Measurements from ENCODE around the gene CTXN3. TPM values are rescaled to one million over a fixed set of nuclear protein-coding genes. Genes with fewer than 3 reads are reported as not detected.

The CTXN3 gene
- total and polyA plus RNA-seq, 5 donors from 2014 or later, result not detected

DNA sequence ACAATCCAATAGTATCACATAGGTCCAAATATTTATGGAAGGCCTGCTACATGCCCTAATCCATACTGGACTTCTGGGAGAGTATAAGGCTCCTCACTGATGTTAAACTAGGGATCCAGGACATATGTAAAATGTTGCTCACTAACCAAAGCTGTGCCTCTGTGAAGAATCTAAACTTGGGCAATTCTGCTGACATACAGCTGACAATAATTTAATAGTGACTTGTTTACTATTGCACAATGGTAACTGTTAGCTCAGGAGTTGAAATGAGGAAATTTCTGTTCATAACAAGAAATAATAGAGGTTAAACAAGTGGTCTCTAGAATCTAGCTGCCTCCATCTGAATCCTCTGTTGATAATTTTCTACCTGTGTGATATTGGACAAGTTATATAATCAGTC, 14.9 kb upstream of the CTXN3 start:
- DNase-seq (no peak), ATAC-seq (ENCODE audit: low read depth in 2 of 2) (no peak)
- Histone ChIP-seq H3K9me3 (ENCODE audit: control insufficient read depth in 2 of 2, low read length in 2 of 2) (no peaks in the 10 kb centered on the region), H3K27ac (ENCODE audit: insufficient read depth, low read length, poor library complexity, severe bottlenecking) (no peak overlapping the region), H3K27me3 (ENCODE audit: control insufficient read depth, insufficient read depth, low read length) (no peaks in the 10 kb centered on the region), H3K4me1 (ENCODE audit: control insufficient read depth, insufficient read depth, low read length, poor library complexity, severe bottlenecking) (no peaks in the 10 kb centered on the region), H3K36me3 (ENCODE audit: control insufficient read depth, insufficient read depth, low read length) (no peaks in the 10 kb centered on the region), H3K4me3 (ENCODE audit: low read depth, low read length) (no peak overlapping the region)
- no peak overlapping the region for H3K27ac Mint-ChIP-seq
- no peak overlapping the region for H3K4me3 Mint-ChIP-seq
- H3K27me3 Mint-ChIP-seq, result peaks cover 6% of the 10 kb centered on the region
- no peaks in the 10 kb centered on the region for H3K36me3 Mint-ChIP-seq
- H3K9me3 Mint-ChIP-seq, result peaks cover 0 to 2% (median 0%) of the 10 kb centered on the region in 7 donors
- no peaks in the 10 kb centered on the region for H3K4me1 Mint-ChIP-seq

DNA sequence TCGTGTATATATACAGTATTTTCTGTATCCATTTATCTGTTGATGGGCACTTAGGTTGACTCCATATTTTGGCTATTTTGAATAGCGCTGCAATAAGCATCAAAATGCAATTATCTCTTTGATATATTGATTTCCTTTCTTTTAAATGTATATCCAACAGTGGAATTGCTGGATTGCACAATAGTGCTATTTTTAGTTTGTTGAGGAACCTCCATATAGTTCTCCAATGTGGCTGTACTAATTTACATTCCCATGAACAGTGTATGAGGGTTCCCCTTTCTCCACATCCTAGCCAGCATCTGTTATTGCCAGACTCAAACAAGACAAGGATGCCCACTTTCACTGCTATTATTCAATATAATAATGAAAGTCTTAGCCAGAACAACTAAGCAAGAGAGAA, 9.1 kb upstream of the CTXN3 start:
- Histone ChIP-seq H3K27me3 (ENCODE audit: control insufficient read depth, insufficient read depth, low read length) (no peaks in the 10 kb centered on the region), H3K4me3 (ENCODE audit: low read depth, low read length) (no peak overlapping the region), H3K9me3 (ENCODE audit: control insufficient read depth in 2 of 2, low read length in 2 of 2) (no peaks in the 10 kb centered on the region), H3K36me3 (ENCODE audit: control insufficient read depth, insufficient read depth, low read length) (no peaks in the 10 kb centered on the region), H3K4me1 (ENCODE audit: control insufficient read depth, insufficient read depth, low read length, poor library complexity, severe bottlenecking) (no peaks in the 10 kb centered on the region), H3K27ac (ENCODE audit: insufficient read depth, low read length, poor library complexity, severe bottlenecking) (no peak overlapping the region)
- no peaks in the 10 kb centered on the region for H3K4me1 Mint-ChIP-seq
- DNase-seq, result no peak
- H3K36me3 Mint-ChIP-seq, result no peaks in the 10 kb centered on the region
- peaks cover 0 to 2% (median 0%) of the 10 kb centered on the region in 7 donors for H3K9me3 Mint-ChIP-seq
- no peak for ATAC-seq (ENCODE audit: low read depth in 2 of 2)
- no peak overlapping the region for H3K4me3 Mint-ChIP-seq
- peaks cover 5% of the 10 kb centered on the region for H3K27me3 Mint-ChIP-seq
- H3K27ac Mint-ChIP-seq, result no peak overlapping the region

DNA sequence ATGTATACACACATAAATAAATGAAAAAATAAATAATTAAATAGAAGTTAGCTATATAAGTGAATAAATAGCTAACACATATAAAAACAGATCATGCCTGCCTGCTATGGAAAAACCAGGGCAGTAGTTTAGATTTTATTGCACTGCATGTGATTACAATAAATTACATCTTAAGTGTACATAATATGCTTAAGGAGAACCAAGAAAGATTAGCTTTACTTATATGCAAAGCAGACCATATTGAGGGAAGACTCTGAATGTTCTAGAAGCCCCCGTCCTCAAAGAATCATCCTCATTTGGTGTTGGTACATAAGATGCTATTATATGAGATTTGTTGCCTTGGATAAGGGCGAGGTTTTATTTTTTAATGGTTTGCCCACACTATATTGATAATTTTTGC, 5.9 kb upstream of the CTXN3 start:
- Histone ChIP-seq H3K36me3 (ENCODE audit: control insufficient read depth, insufficient read depth, low read length) (no peaks in the 10 kb centered on the region), H3K4me1 (ENCODE audit: control insufficient read depth, insufficient read depth, low read length, poor library complexity, severe bottlenecking) (no peaks in the 10 kb centered on the region), H3K9me3 (ENCODE audit: control insufficient read depth in 2 of 2, low read length in 2 of 2) (no peaks in the 10 kb centered on the region), H3K27me3 (ENCODE audit: control insufficient read depth, insufficient read depth, low read length) (no peaks in the 10 kb centered on the region), H3K27ac (ENCODE audit: insufficient read depth, low read length, poor library complexity, severe bottlenecking) (no peak overlapping the region), H3K4me3 (ENCODE audit: low read depth, low read length) (no peak overlapping the region)
- H3K9me3 Mint-ChIP-seq, result peaks cover 0 to 2% (median 0%) of the 10 kb centered on the region in 7 donors
- no peaks in the 10 kb centered on the region for H3K4me1 Mint-ChIP-seq
- no peaks in the 10 kb centered on the region for H3K36me3 Mint-ChIP-seq
- DNase-seq (no peak), ATAC-seq (ENCODE audit: low read depth in 2 of 2) (no peak)
- H3K4me3 Mint-ChIP-seq, result no peak overlapping the region
- peaks cover 9% of the 10 kb centered on the region for H3K27me3 Mint-ChIP-seq
- H3K27ac Mint-ChIP-seq, result no peak overlapping the region

DNA sequence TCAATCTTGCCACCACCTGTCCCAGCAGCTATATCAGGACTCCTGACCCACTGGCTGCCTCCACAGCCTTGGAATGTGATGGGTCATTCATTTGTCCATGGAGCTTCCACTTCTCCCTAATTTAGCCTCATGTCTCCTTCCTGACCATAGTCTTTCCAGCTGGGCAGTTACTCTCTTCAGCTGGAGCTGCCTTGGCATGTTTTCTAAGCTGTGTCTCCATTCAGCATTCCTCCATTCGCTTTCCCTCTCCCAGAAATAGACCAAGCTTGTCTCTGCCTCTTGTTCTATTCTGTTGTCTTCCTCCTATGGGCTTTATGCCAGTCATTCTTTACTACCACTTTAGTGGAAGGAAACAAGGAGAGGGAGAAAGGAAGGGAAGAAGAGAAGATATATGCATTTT, 5.3 kb upstream of the CTXN3 start:
- H3K4me1 ChIP-seq (ENCODE audit: control insufficient read depth, insufficient read depth, low read length, poor library complexity, severe bottlenecking), result no peaks in the 10 kb centered on the region
- no peak overlapping the region for H3K27ac ChIP-seq (ENCODE audit: insufficient read depth, low read length, poor library complexity, severe bottlenecking)
- ATAC-seq (ENCODE audit: low read depth in 2 of 2) (no peak), DNase-seq (no peak)
- no peaks in the 10 kb centered on the region for H3K4me1 Mint-ChIP-seq
- no peak overlapping the region for H3K4me3 Mint-ChIP-seq
- no peaks in the 10 kb centered on the region for H3K9me3 ChIP-seq (ENCODE audit: control insufficient read depth in 2 of 2, low read length in 2 of 2)
- H3K9me3 Mint-ChIP-seq, result no peaks in the 10 kb centered on the region
- no peak overlapping the region for H3K4me3 ChIP-seq (ENCODE audit: low read depth, low read length)
- no peak overlapping the region for H3K27ac Mint-ChIP-seq
- H3K27me3 ChIP-seq (ENCODE audit: control insufficient read depth, insufficient read depth, low read length), result no peaks in the 10 kb centered on the region
- H3K27me3 Mint-ChIP-seq, result peaks cover 9% of the 10 kb centered on the region
- H3K36me3 Mint-ChIP-seq, result no peaks in the 10 kb centered on the region
- H3K36me3 ChIP-seq (ENCODE audit: control insufficient read depth, insufficient read depth, low read length), result no peaks in the 10 kb centered on the region

- H3K27ac ChIP-seq (ENCODE audit: insufficient read depth, low read length, poor library complexity, severe bottlenecking), result no peak overlapping the region
- H3K4me1 ChIP-seq (ENCODE audit: control insufficient read depth, insufficient read depth, low read length, poor library complexity, severe bottlenecking), result no peaks in the 10 kb centered on the region
- H3K27me3 ChIP-seq (ENCODE audit: control insufficient read depth, insufficient read depth, low read length), result no peaks in the 10 kb centered on the region
- Mint-ChIP-seq H3K9me3 (no peaks in the 10 kb centered on the region), H3K4me3 (no peak overlapping the region), H3K27ac (no peak overlapping the region), H3K36me3 (no peaks in the 10 kb centered on the region), H3K27me3 (peaks cover 6% of the 10 kb centered on the region), H3K4me1 (no peaks in the 10 kb centered on the region)
- H3K9me3 ChIP-seq (ENCODE audit: control insufficient read depth in 2 of 2, low read length in 2 of 2), result no peaks in the 10 kb centered on the region
- H3K4me3 ChIP-seq (ENCODE audit: low read depth, low read length), result no peak overlapping the region
- no peak for ATAC-seq (ENCODE audit: low read depth in 2 of 2)
- DNase-seq, result no peak
- no peaks in the 10 kb centered on the region for H3K36me3 ChIP-seq (ENCODE audit: control insufficient read depth, insufficient read depth, low read length)
These were observed 3.6 kb upstream of the CTXN3 start for GRCh38 chr5:127645300-127645726.

DNA sequence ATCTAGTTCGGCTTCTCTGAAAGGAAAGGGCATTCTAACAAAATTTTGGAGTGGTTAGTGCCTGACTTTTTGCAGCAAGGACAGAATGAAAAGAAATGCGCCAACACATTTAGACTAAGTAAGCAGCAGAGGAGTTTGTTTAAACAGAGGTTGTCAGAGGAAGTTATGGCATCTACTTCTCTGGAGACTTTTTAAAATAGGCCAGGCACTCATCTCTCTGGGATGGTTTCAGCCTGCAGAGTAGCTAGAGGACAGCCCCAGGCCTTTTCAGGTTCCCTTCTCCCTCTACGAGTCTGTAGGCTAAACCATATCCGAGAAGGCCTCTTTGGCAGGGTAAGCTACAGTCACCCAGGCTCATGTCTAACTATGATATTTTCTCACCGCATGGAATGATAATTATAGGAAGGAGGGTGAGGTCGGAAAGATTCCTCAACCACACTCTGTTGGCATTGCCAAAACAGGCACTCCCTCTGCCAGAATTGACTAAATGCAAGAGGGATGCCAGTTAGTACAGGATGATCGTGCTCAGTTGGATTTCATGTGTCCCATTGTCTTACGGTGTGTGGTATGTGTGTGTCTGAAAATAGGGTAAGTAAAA, 1.4 kb upstream of the CTXN3 start:
- ATAC-seq (ENCODE audit: low read depth in 2 of 2), result no peak
- H3K27me3 Mint-ChIP-seq, result peaks cover 4% of the 10 kb centered on the region
- no peaks in the 10 kb centered on the region for H3K36me3 Mint-ChIP-seq
- Histone ChIP-seq H3K4me3 (ENCODE audit: low read depth, low read length) (no peak overlapping the region), H3K4me1 (ENCODE audit: control insufficient read depth, insufficient read depth, low read length, poor library complexity, severe bottlenecking) (no peaks in the 10 kb centered on the region), H3K27ac (ENCODE audit: insufficient read depth, low read length, poor library complexity, severe bottlenecking) (no peak overlapping the region), H3K27me3 (ENCODE audit: control insufficient read depth, insufficient read depth, low read length) (no peaks in the 10 kb centered on the region), H3K36me3 (ENCODE audit: control insufficient read depth, insufficient read depth, low read length) (no peaks in the 10 kb centered on the region), H3K9me3 (ENCODE audit: control insufficient read depth in 2 of 2, low read length in 2 of 2) (no peaks in the 10 kb centered on the region)
- no peaks in the 10 kb centered on the region for H3K9me3 Mint-ChIP-seq
- no peak overlapping the region for H3K27ac Mint-ChIP-seq
- DNase-seq, result no peak
- no peak overlapping the region for H3K4me3 Mint-ChIP-seq
- no peaks in the 10 kb centered on the region for H3K4me1 Mint-ChIP-seq

DNA sequence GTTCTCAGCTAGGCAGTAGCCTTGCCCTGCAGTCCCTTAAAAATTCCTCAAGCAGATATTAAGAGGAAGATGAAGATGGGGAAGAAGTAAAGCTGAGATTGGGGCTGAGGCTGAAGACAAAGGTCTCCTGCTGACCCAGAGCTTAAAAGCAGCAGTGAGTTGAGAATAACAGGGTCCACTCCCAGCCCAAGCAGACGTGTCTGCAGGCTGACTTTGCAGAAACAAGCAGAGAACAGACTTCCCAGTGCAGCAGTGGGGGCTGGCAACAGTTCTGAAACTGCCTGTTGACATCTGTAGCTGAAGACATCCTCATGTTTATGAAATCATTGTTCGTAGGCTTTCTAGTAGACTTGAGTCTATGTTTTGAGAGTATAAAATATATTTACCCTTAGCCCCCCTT, 1.1 kb downstream of the CTXN3 start:
- no peaks in the 10 kb centered on the region for H3K9me3 ChIP-seq (ENCODE audit: control insufficient read depth in 2 of 2, low read length in 2 of 2)
- no peaks in the 10 kb centered on the region for H3K9me3 Mint-ChIP-seq
- H3K27me3 Mint-ChIP-seq, result peaks cover 4% of the 10 kb centered on the region
- no peak overlapping the region for H3K27ac Mint-ChIP-seq
- DNase-seq (no peak), ATAC-seq (ENCODE audit: low read depth in 2 of 2) (no peak)
- H3K27me3 ChIP-seq (ENCODE audit: control insufficient read depth, insufficient read depth, low read length), result no peaks in the 10 kb centered on the region
- H3K36me3 ChIP-seq (ENCODE audit: control insufficient read depth, insufficient read depth, low read length), result no peaks in the 10 kb centered on the region
- no peak overlapping the region for H3K27ac ChIP-seq (ENCODE audit: insufficient read depth, low read length, poor library complexity, severe bottlenecking)
- H3K4me1 ChIP-seq (ENCODE audit: control insufficient read depth, insufficient read depth, low read length, poor library complexity, severe bottlenecking), result no peaks in the 10 kb centered on the region
- H3K4me1 Mint-ChIP-seq, result no peaks in the 10 kb centered on the region
- no peak overlapping the region for H3K4me3 Mint-ChIP-seq
- no peak overlapping the region for H3K4me3 ChIP-seq (ENCODE audit: low read depth, low read length)
- H3K36me3 Mint-ChIP-seq, result no peaks in the 10 kb centered on the region

DNA sequence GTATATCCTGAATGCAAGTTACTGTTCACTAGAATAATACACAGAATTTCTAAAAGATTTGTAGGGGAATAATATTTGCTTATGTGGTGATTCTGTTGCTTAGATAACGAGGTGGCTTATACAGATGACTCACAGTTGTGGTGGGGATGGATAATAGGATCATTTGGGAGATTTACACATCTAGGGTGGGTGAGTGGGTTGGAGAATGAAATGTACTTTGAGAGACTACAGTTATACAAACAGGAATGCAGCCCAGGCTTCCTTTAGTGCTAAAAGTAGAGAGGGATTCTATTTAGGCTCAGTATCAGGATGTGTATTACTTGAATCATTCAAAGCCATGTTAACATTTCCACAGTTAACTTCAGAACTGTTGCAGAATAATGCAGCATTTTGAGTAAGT, 1.8 kb downstream of the CTXN3 start:
- H3K4me3 Mint-ChIP-seq, result no peak overlapping the region
- H3K4me1 Mint-ChIP-seq, result no peaks in the 10 kb centered on the region
- no peaks in the 10 kb centered on the region for H3K36me3 Mint-ChIP-seq
- no peak overlapping the region for H3K27ac Mint-ChIP-seq
- H3K27me3 Mint-ChIP-seq, result peaks cover 4% of the 10 kb centered on the region
- DNase-seq (no peak), ATAC-seq (ENCODE audit: low read depth in 2 of 2) (no peak)
- Histone ChIP-seq H3K4me3 (ENCODE audit: low read depth, low read length) (no peak overlapping the region), H3K27me3 (ENCODE audit: control insufficient read depth, insufficient read depth, low read length) (no peaks in the 10 kb centered on the region), H3K9me3 (ENCODE audit: control insufficient read depth in 2 of 2, low read length in 2 of 2) (no peaks in the 10 kb centered on the region), H3K27ac (ENCODE audit: insufficient read depth, low read length, poor library complexity, severe bottlenecking) (no peak overlapping the region), H3K36me3 (ENCODE audit: control insufficient read depth, insufficient read depth, low read length) (no peaks in the 10 kb centered on the region), H3K4me1 (ENCODE audit: control insufficient read depth, insufficient read depth, low read length, poor library complexity, severe bottlenecking) (no peaks in the 10 kb centered on the region)
- no peaks in the 10 kb centered on the region for H3K9me3 Mint-ChIP-seq
